ENCODE measurements around the gene YEATS4. TPM values are rescaled to one million over a fixed set of nuclear protein-coding genes. Genes with fewer than 3 reads are reported as not detected.

YEATS4 gene
- total RNA-seq, 1 donor from 2014 or later = 13.5 TPM

GRCh38 chr12:69338120-69338859 lies 21.3 kb upstream of the YEATS4 start:
- Mint-ChIP-seq H3K36me3 (ENCODE audit: low read depth) (peaks cover 1% of the 10 kb centered on the region), H3K4me3 (ENCODE audit: unreplicated experiment) (no peak overlapping the region), H3K9me3 (ENCODE audit: low read depth) (no peaks in the 10 kb centered on the region), H3K27ac (ENCODE audit: unreplicated experiment) (no peak overlapping the region), H3K27me3 (ENCODE audit: low read depth) (peaks cover 26% of the 10 kb centered on the region), H3K4me1 (ENCODE audit: low read depth) (no peaks in the 10 kb centered on the region)
- no peak for TF ChIP-seq CTCF (IDR thresholded peaks at IDR 0.05)
- no peak for DNase-seq (ENCODE audit: low spot score)

- TF ChIP-seq CTCF (IDR thresholded peaks at IDR 0.05) = no peak
- DNase-seq (ENCODE audit: low spot score) = no peak
- Mint-ChIP-seq H3K9me3 (ENCODE audit: low read depth) (no peaks in the 10 kb centered on the region), H3K4me3 (ENCODE audit: unreplicated experiment) (no peak overlapping the region), H3K4me1 (ENCODE audit: low read depth) (no peaks in the 10 kb centered on the region), H3K36me3 (ENCODE audit: low read depth) (peaks cover 1% of the 10 kb centered on the region), H3K27me3 (ENCODE audit: low read depth) (peaks cover 27% of the 10 kb centered on the region), H3K27ac (ENCODE audit: unreplicated experiment) (no peak overlapping the region)
Measured at GRCh38 chr12:69338936-69339335, 20.6 kb upstream of the YEATS4 start.

- Mint-ChIP-seq H3K27me3 (ENCODE audit: low read depth) (peaks cover 20% of the 10 kb centered on the region), H3K4me3 (ENCODE audit: unreplicated experiment) (no peak overlapping the region), H3K27ac (ENCODE audit: unreplicated experiment) (no peak overlapping the region), H3K4me1 (ENCODE audit: low read depth) (no peaks in the 10 kb centered on the region), H3K9me3 (ENCODE audit: low read depth) (no peaks in the 10 kb centered on the region), H3K36me3 (ENCODE audit: low read depth) (peaks cover 1% of the 10 kb centered on the region)
- DNase-seq (ENCODE audit: low spot score) = no peak
- no peak for TF ChIP-seq CTCF (IDR thresholded peaks at IDR 0.05)
Measured at GRCh38 chr12:69339999-69340398, 19.5 kb upstream of the YEATS4 start.

- peaks cover 1% of the 10 kb centered on the region for H3K36me3 Mint-ChIP-seq (ENCODE audit: low read depth)
Measured at GRCh38 chr12:69341328-69341727, 18.2 kb upstream of the YEATS4 start.

GRCh38 chr12:69342421-69342820 lies 17.1 kb upstream of the YEATS4 start:
- H3K9me3 Mint-ChIP-seq (ENCODE audit: low read depth) = no peaks in the 10 kb centered on the region
- H3K27ac Mint-ChIP-seq (ENCODE audit: unreplicated experiment) = no peak overlapping the region
- no peak for DNase-seq (ENCODE audit: low spot score)
- H3K36me3 Mint-ChIP-seq (ENCODE audit: low read depth) = peaks cover 1% of the 10 kb centered on the region
- no peaks in the 10 kb centered on the region for H3K4me1 Mint-ChIP-seq (ENCODE audit: low read depth)
- no peak overlapping the region for H3K4me3 Mint-ChIP-seq (ENCODE audit: unreplicated experiment)
- peaks cover 19% of the 10 kb centered on the region for H3K27me3 Mint-ChIP-seq (ENCODE audit: low read depth)
- no peak for TF ChIP-seq CTCF (IDR thresholded peaks at IDR 0.05)

More at GRCh38 chr12:69341328-69341727, 18.2 kb upstream of the YEATS4 start:
- TF ChIP-seq CTCF (IDR thresholded peaks at IDR 0.05) = no peak
- H3K4me1 Mint-ChIP-seq (ENCODE audit: low read depth) = no peaks in the 10 kb centered on the region
- H3K4me3 Mint-ChIP-seq (ENCODE audit: unreplicated experiment) = no peak overlapping the region
- H3K9me3 Mint-ChIP-seq (ENCODE audit: low read depth) = no peaks in the 10 kb centered on the region
- H3K27ac Mint-ChIP-seq (ENCODE audit: unreplicated experiment) = no peak overlapping the region
- DNase-seq (ENCODE audit: low spot score) = no peak
- peaks cover 20% of the 10 kb centered on the region for H3K27me3 Mint-ChIP-seq (ENCODE audit: low read depth)
